Neutrophil (primary cell): ENCODE measurements around the gene BAIAP3.
"Not testable (repeated sequence)": the region's sequence is repeated elsewhere in the genome, so short reads cannot be mapped to it uniquely, and the experiment has no call there.

Experiments used
- H3K27ac ChIP-seq: fragments of 200-600 bp; sonication (generic); 2 replicates; pipeline ENCODE4 v1.5.1; 2016; ENCODE audit warnings: mild to moderate bottlenecking, moderate library complexity
- H3K27me3 ChIP-seq: fragments of 200-600 bp; sonication (generic); 2 replicates; pipeline ENCODE4 v1.6.0; 2016; ENCODE audit warnings: mild to moderate bottlenecking
- H3K36me3 ChIP-seq: fragments of 200-600 bp; sonication (generic); 2 replicates; pipeline ENCODE4 v1.5.1; 2017
- H3K4me1 ChIP-seq, 2 experiments: fragments of 200-600 bp in 1 of 2; sonication (generic) in 1 of 2; 1 replicate in 1 of 2; 2 replicates in 1 of 2; pipeline versions ENCODE4 v1.5.1 to v1.6.1; 2013 to 2016; ENCODE audit warnings: low read depth in 1 of 2, low read length in 1 of 2, mild to moderate bottlenecking in 1 of 2, moderate library complexity in 1 of 2; ENCODE audit not compliant: control insufficient read depth in 1 of 2, insufficient read depth in 1 of 2
- H3K4me3 ChIP-seq, 2 experiments: fragments of 200-600 bp in 1 of 2; sonication (generic) in 1 of 2; 1 replicate in 1 of 2; 2 replicates in 1 of 2; pipeline ENCODE4 v1.5.1; 2013 to 2016; ENCODE audit warnings: low read depth in 1 of 2, low read length in 1 of 2, mild to moderate bottlenecking in 1 of 2, moderate library complexity in 1 of 2
- H3K9me3 ChIP-seq: fragments of 200-600 bp; sonication (generic); 2 replicates; pipeline ENCODE4 v1.5.1; 2016
- TF ChIP-seq, protein P1 (sequence below): fragments of 200-600 bp; sonication (generic); IDR thresholded peaks from 2 replicates; pipeline ENCODE4 v1.5.1; 2016; ENCODE audit warnings: antibody characterized with exemption

Gene BAIAP3

DNA sequence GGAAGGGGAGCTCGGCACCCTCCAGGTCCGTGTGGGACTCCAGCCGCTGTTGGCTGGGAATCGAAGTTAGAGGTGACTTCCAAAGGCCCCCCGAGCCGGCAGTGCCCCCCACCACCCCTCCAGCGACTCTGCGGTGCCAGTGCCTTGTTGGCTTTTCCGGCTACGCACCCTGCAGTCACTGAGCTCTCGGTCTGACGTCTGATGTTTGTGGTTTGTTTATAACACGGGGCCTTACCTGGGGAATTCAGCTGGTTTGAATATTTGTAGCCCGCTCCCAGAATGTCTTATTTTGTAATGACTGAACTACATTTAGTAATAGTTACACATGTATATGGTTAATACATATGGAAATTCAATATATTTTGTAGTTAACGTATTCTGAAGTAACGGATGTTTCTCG lies 7.1 kb upstream of the BAIAP3 start:
- Histone ChIP-seq H3K9me3 (no peaks in the 10 kb centered on the region), H3K4me3 (no peak overlapping the region), H3K27ac (no peak overlapping the region), H3K36me3 (peaks cover 51% of the 10 kb centered on the region), H3K4me1 (peaks cover under 1 to 4% of the 10 kb centered on the region in 2 experiments), H3K27me3 (peaks cover 15% of the 10 kb centered on the region)
- TF ChIP-seq, protein P1, sequence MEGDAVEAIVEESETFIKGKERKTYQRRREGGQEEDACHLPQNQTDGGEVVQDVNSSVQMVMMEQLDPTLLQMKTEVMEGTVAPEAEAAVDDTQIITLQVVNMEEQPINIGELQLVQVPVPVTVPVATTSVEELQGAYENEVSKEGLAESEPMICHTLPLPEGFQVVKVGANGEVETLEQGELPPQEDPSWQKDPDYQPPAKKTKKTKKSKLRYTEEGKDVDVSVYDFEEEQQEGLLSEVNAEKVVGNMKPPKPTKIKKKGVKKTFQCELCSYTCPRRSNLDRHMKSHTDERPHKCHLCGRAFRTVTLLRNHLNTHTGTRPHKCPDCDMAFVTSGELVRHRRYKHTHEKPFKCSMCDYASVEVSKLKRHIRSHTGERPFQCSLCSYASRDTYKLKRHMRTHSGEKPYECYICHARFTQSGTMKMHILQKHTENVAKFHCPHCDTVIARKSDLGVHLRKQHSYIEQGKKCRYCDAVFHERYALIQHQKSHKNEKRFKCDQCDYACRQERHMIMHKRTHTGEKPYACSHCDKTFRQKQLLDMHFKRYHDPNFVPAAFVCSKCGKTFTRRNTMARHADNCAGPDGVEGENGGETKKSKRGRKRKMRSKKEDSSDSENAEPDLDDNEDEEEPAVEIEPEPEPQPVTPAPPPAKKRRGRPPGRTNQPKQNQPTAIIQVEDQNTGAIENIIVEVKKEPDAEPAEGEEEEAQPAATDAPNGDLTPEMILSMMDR, result no peak

DNA sequence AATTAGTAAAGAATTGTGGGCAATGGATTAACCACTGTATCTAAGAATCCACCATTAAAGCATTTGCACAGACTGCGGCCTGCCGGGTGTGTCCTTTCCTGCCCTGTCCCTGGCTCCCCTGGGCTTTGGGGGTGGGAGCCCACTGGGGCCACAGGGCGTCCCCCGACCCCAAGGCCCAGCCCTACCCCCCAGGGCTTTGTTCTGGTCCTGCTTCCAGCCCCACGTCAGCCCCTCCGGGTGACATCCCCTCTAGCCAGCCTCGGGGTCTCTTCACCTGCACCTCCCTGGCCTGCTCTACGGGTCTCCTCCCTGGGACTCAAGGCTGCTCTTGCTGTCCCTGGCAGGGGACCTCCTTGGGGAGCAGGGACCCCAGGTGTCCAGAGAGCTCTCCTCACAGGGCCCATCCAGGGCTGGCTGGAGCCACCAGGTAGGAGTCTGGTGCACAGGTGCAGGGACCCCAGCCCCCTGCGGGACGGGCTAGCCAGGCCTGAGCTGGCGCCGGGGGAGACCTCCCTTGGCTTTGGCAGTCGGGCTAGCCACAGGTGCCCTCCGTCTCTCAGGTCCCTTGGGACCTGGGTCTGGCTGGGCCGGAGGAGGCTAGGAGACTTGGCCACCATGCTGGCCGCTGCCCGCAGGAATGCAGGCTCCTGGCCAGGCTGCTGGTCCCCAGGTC lies 6.4 kb upstream of the BAIAP3 start:
- Histone ChIP-seq H3K27ac (no peak overlapping the region), H3K4me1 (peaks cover 7 to 8% of the 10 kb centered on the region in 2 experiments), H3K27me3 (peaks cover 22% of the 10 kb centered on the region), H3K9me3 (no peaks in the 10 kb centered on the region), H3K36me3 (peaks cover 46% of the 10 kb centered on the region), H3K4me3 (no peak overlapping the region)
- TF ChIP-seq, protein P1, result no peak

DNA sequence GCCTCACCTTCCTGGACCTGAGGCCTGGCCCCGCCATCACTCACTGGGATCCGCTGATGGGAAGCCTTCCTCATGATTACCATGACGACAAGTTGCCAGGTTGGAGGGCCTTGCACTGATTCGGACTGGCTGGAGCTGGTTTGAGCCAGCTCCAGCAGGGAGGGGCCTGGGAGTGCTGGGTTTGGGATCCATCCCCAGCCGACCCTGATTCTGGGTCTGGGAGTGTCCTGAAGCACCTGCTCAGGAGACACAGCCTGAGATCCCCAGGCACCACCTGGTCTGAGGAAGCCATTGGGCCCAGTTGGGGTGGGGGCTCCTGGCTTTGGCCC lies 5.9 kb upstream of the BAIAP3 start:
- H3K9me3 ChIP-seq, result no peaks in the 10 kb centered on the region
- TF ChIP-seq, protein P1, result no peak
- H3K27ac ChIP-seq, result no peak overlapping the region
- H3K36me3 ChIP-seq, result peaks cover 42% of the 10 kb centered on the region
- H3K4me3 ChIP-seq, result no peak overlapping the region
- H3K27me3 ChIP-seq, result peaks cover 27% of the 10 kb centered on the region
- peaks cover 10 to 12% of the 10 kb centered on the region in 2 experiments for H3K4me1 ChIP-seq

DNA sequence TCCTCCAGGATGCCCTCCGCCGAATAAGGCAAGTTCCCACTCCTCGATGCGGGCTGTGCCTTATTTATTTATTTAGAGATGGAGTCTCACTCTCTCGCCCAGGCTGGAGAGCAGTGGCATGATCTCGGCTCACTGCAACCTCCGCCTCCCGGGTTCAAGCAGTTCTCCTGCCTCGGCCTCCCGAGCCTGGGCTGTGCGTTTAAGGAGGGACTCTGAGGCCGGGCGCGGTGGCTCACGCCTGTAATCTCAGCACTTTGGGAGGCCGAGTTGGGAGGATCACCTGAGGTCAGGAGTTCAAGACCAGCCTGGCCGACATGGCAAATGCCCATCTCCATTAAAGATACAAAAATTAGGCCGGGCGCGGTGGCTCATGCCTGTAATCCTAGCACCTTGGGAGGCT lies 5.3 kb upstream of the BAIAP3 start:
- not testable (repeated sequence) for H3K9me3 ChIP-seq, H3K27ac ChIP-seq, H3K4me3 ChIP-seq
- Histone ChIP-seq H3K36me3 (peaks cover 40% of the 10 kb centered on the region), H3K4me1 (peaks cover 12 to 17% of the 10 kb centered on the region in 2 experiments), H3K27me3 (peaks cover 33% of the 10 kb centered on the region)

DNA sequence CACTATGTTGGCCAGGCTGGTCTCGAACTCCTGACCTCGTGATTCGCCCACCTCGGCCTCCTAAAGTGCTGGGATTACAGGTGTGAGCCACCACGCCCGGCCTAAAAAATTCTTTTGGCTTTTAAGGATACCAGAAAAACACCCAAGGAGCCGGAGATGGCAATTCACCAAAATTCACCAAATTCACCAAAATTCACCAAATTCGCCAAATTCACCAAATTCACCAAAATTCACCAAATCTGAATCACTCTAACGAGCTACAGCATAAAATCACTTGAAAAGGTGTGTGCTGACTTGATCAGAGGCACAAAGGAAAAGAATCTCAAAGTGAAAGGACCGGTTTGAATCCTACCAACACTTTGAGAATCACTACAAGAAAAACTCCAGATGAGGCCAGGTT lies 4.5 kb upstream of the BAIAP3 start:
- H3K27ac ChIP-seq, H3K9me3 ChIP-seq, H3K4me3 ChIP-seq: not testable (repeated sequence)
- peaks cover 12 to 25% of the 10 kb centered on the region in 2 experiments for H3K4me1 ChIP-seq
- H3K36me3 ChIP-seq, result peaks cover 31% of the 10 kb centered on the region
- H3K27me3 ChIP-seq, result peaks cover 41% of the 10 kb centered on the region

DNA sequence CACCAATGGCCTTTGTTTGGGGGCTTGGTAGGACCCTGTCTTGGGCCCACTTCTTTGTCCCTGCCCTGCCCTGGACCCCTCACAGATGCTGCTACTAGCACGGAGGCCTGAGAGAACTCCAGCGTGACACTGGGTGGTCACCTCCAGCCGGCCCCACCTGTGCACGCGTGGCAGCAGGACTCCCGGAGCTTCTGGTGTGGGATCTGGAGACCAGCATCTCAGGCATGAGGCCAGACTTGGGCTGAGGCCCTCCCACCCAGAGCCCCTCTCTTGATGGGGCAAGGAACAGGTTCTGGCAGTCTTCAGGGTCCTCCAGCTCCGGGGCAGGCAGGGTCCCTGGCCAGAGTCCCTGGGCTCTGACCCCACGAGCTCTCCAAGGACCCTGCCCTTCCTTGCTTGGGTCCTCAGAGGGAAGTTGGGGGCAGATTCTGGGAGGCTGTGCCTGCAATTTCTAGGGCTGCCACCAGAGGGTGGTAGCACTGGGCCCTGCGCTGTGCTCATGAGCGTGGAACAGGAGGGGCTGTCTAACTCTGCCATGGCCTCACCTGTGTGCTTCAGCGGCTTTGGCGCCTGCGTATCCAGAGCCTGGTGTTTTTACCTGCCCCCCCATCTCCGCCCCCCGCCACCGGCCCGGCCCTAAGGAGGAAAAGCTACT lies 3.1 kb upstream of the BAIAP3 start:
- peaks cover 17% of the 10 kb centered on the region for H3K36me3 ChIP-seq
- no peak overlapping the region for H3K4me3 ChIP-seq
- TF ChIP-seq, protein P1, result peak; percentile 47
- H3K9me3 ChIP-seq, result no peaks in the 10 kb centered on the region
- peaks cover 55% of the 10 kb centered on the region for H3K27me3 ChIP-seq
- peaks cover 12 to 29% of the 10 kb centered on the region in 2 experiments for H3K4me1 ChIP-seq
- H3K27ac ChIP-seq, result no peak overlapping the region
